GM12878 (cell line): ENCODE measurements around the gene DNAJC7. TPM values are rescaled to one million over a fixed set of nuclear protein-coding genes. Genes with fewer than 3 reads are reported as not detected.

Experiments
- ATAC-seq: fragments of 200-7000 bp; cut with Tn5 transposase; 3 replicates; pipeline ENCODE4 v1.9.1; 2020; ENCODE audit warnings: mild to moderate bottlenecking, moderate library complexity
- BruUV-seq: library from RNA; stranded (reverse); fragments of 400-500 nt; replicated peaks from 2 replicates; lab custom pipeline; 2021; lab: Mats Ljungman, UMichigan
- CTCF ChIA-PET: fragments of 300-600 bp; sonication (Branson Sonifier 250); formaldehyde crosslinking; extraction: SDS; loops from one replicate; lab custom pipeline; 2021; ENCODE audit warnings: inconsistent platforms; lab: Yijun Ruan, JAX
- POLR2A ChIA-PET: fragments of 350-600 bp; formaldehyde crosslinking; extraction: SDS; loops from one replicate; lab custom pipeline; 2021; ENCODE audit warnings: inconsistent platforms; lab: Charles Lee
- RAD21 ChIA-PET: fragments of 300-600 bp; sonication (Branson Sonifier 250); formaldehyde crosslinking; loops from one replicate; lab custom pipeline; 2023; ENCODE audit warnings: antibody characterized with exemption; ENCODE audit not compliant: unreplicated experiment; lab: Charles Lee
- SMC1A ChIA-PET: fragments of 300-600 bp; sonication (Branson Sonifier 250); formaldehyde crosslinking; loops from one replicate; lab custom pipeline; 2023; ENCODE audit not compliant: unreplicated experiment, uncharacterized antibody; lab: Charles Lee
- DNase-seq: peaks from one replicate; pipeline ENCODE4 v3.0.0-alpha.2; 2011; ENCODE audit warnings: low read depth, low spot score
- FAIRE-seq: peaks from 3 replicates; lab custom pipeline; 2011; peaks lifted over from hg19 to GRCh38; lab: Jason Lieb, UNC
- H2AFZ ChIP-seq: 2 replicates; pipeline ENCODE4 v1.6.0; 2011; ENCODE audit warnings: low read depth, low read length, control low read depth; ENCODE audit not compliant: control insufficient read depth
- H3K27ac ChIP-seq: 2 replicates; pipeline ENCODE4 v1.5.1; 2011; ENCODE audit warnings: control low read depth; ENCODE audit not compliant: control insufficient read depth, insufficient read depth
- H3K27me3 ChIP-seq, 2 experiments: replicated peaks in 1 of 2; 2 replicates each; pipeline versions ENCODE4 v1.6.0 to v1.6.1; 2011; ENCODE audit warnings: low read length in 1 of 2; ENCODE audit not compliant: control insufficient read depth in 2 of 2, insufficient read depth in 2 of 2
- H3K36me3 ChIP-seq, 2 experiments: 2 replicates each; pipeline ENCODE4 v1.5.1; 2011; ENCODE audit warnings: low read length in 1 of 2; ENCODE audit not compliant: control insufficient read depth in 2 of 2, insufficient read depth in 2 of 2
- H3K4me1 ChIP-seq: 2 replicates; pipeline ENCODE4 v1.6.1; 2011; ENCODE audit warnings: mild to moderate bottlenecking, low read length, moderate library complexity, mixed read lengths; ENCODE audit not compliant: control insufficient read depth, insufficient read depth
- H3K4me2 ChIP-seq: 2 replicates; pipeline ENCODE4 v1.6.0; 2011; ENCODE audit warnings: control low read depth; ENCODE audit not compliant: control insufficient read depth, insufficient read depth
- H3K4me3 ChIP-seq: fragments of 200-600 bp; sonication (generic); 2 replicates; pipeline ENCODE4 v1.5.1; 2016
- H3K79me2 ChIP-seq: 2 replicates; pipeline ENCODE4 v1.6.0; 2011; ENCODE audit warnings: low read length; ENCODE audit not compliant: control insufficient read depth, insufficient read depth
- H3K9ac ChIP-seq: 2 replicates; pipeline ENCODE4 v1.8.0; 2011; ENCODE audit warnings: low read length, control low read depth, mixed read lengths; ENCODE audit not compliant: control insufficient read depth, insufficient read depth
- H3K9me3 ChIP-seq: replicated peaks from 3 replicates; pipeline ENCODE4 v1.5.1; 2011; ENCODE audit warnings: mild to moderate bottlenecking, low read length; ENCODE audit not compliant: control insufficient read depth, insufficient read depth
- H4K20me1 ChIP-seq: 2 replicates; pipeline ENCODE4 v1.6.0; 2011; ENCODE audit not compliant: control insufficient read depth, insufficient read depth
- ASH2L ChIP-seq: fragments of 300-600, 200-600 bp; sonication (generic); IDR thresholded peaks from 2 replicates; pipeline ENCODE4 v1.6.1; 2017; ENCODE audit warnings: low read depth, mild to moderate bottlenecking, borderline replicate concordance
- CEBPB ChIP-seq, 2 experiments: fragments of 150-350 bp in 1 of 2; IDR thresholded peaks; 2 replicates each; pipeline ENCODE4 v1.6.1; 2012 to 2014; ENCODE audit warnings: low read depth in 2 of 2, low read length in 2 of 2, borderline replicate concordance in 1 of 2, inconsistent platforms in 1 of 2
- CHD2 ChIP-seq: IDR thresholded peaks from 2 replicates; pipeline ENCODE4 v1.6.1; 2011; ENCODE audit warnings: low read depth, low read length, improper control_type of control experiment, borderline replicate concordance
- FOXM1 ChIP-seq: IDR thresholded peaks from 2 replicates; pipeline ENCODE4 v1.6.1; 2012; ENCODE audit warnings: low read depth, mild to moderate bottlenecking, inconsistent platforms, low read length, moderate library complexity
- MTA3 ChIP-seq: IDR thresholded peaks from 2 replicates; pipeline ENCODE4 v1.6.1; 2012; ENCODE audit warnings: low read length, inconsistent platforms, borderline replicate concordance
- NR2F1 ChIP-seq: fragments of 450-650 bp; conservative IDR thresholded peaks from 2 replicates; pipeline ENCODE4 v1.6.1; 2017; ENCODE audit warnings: mild to moderate bottlenecking
- STAT3 ChIP-seq: IDR thresholded peaks from 2 replicates; pipeline ENCODE4 v1.6.1; 2011; ENCODE audit warnings: low read depth, low read length, improper control_type of control experiment
- ZNF24 ChIP-seq: fragments of 450-650 bp; IDR thresholded peaks from 2 replicates; pipeline ENCODE4 v1.6.1; 2017; ENCODE audit warnings: antibody characterized with exemption, mild to moderate bottlenecking
- WGBS: methylation state at CpG from one replicate; pipeline ENCODE4 v1.1.6; 2016; ENCODE audit warnings: low lambda C conversion rate; ENCODE audit not compliant: insufficient replicate concordance, insufficient coverage; ENCODE audit errors: missing lambda C conversion rate; 5-methylcytosine and 5-hydroxymethylcytosine counted together
- in situ Hi-C: fragments of 300-500 bp; cut with MboI; formaldehyde crosslinking; loops from 9 replicates; pipeline ENCODE4 v1.14.3; 2018; ENCODE audit warnings: mixed read lengths
- intact Hi-C: fragments of 100-400 bp; cut with micrococcal nuclease; formaldehyde crosslinking; loops from one replicate; pipeline ENCODE4 v1.14.2; 2022; ENCODE audit not compliant: unreplicated experiment
- polyA plus RNA-seq, 11 experiments: library from polyadenylated mRNA; depleted of rRNA in 4 of 11; unstranded in 6 of 11; stranded (reverse) in 5 of 11; fragments of >200 nt; fragmentation: Nextera tagmentation in 4 of 11; fragmentation: Illumina TruSeq in 1 of 11; extraction: Ambion mirVana in 4 of 11; extraction: Trizol in 1 of 11; gene quantifications; 1 replicate in 1 of 11; 2 replicates in 10 of 11; pipeline versions ENCODE4 v1.2.1 to v1.2.3, GENCODE V29; 2011 to 2016; ENCODE audit warnings: inconsistent platforms in 2 of 11, missing spikeins in 2 of 11, low read depth in 1 of 11
- total RNA-seq, 4 experiments: library from RNA; depleted of rRNA in 3 of 4; stranded (reverse); fragments of >200 nt in 3 of 4; fragmentation: Illumina TruSeq in 1 of 4; extraction: Trizol in 1 of 4; gene quantifications; 2 replicates each; pipeline versions ENCODE4 v1.2.1 to v1.2.3, GENCODE V29; 2013 to 2021
- TF ChIP-seq, protein P1 (sequence below): fragments of 450-650 bp; IDR thresholded peaks from 2 replicates; pipeline ENCODE4 v1.6.1; 2018; ENCODE audit warnings: borderline replicate concordance, mild to moderate bottlenecking; ENCODE audit not compliant: partially characterized antibody
- TF ChIP-seq, protein P2 (sequence below): fragments of 450-650 bp; formaldehyde crosslinking; IDR thresholded peaks from 2 replicates; pipeline ENCODE4 v1.5.0; 2022; ENCODE audit warnings: mild to moderate bottlenecking, missing genetic modification characterization

The DNAJC7 gene
- total and polyA plus RNA-seq, 10 of the 15 experiments (the other 5 are each of a cell fraction or from before 2014, with no cell fraction given), result 60.1 to 173 (median 94.9) TPM

DNA sequence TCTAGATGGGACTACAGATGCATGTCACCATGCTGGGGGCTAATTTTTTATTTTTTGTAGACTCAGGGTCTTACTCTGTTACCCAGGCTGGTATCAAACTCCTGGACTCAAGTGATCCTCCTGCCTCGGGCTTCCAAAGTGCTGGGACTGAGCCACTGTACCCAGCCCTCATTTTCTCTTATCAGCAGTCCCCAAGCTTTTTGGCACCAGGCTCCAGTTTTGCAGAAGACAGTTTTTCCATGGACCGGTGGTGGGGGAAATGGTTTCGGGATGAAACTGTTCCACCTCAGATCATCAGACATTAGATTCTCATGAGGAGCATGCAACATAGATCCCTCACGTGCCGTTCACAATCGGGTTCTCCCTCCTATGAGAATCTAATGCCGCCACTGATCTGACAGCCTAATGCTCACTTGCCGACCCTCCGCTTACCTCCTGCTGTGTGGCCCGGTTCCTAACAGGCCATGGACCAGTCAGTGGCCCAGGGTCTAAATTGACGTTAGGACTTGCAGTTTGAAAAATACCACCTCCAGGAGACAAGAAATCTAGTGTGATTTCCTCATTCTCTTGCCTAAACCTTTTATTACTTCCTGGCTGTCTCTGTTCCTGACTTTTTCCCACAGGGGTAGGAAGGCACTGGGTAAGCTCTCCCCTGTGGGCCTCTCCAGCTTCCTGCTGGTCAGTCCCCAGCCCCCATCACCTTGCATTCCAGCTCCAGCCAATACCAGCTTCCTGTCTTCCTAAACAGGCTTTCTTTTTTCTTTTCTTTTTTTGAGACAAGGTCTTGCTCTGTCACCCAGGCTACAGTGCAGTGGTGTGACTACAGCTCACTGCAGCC is 60.0 kb downstream of the DNAJC7 start:
- ChIA-PET CTCF (interaction anchor here (0.9 to 2.5 kb wide), 2 partner anchors 144 to 161 kb away, joined by 3 to 5 read pairs; no protein-coding TSS in a partner anchor), SMC1A (interaction anchor here (1.0 kb wide), 1 partner anchor 23 kb away, joined by 3 read pairs; no protein-coding TSS in a partner anchor), POLR2A (interaction anchor here (0.5 to 1.6 kb wide), 3 partner anchors 9 to 201 kb away, joined by 3 to 5 read pairs (median 3); partner anchors contain the start of genes CNP and ODAD4), RAD21 (no interaction called here)
- Histone ChIP-seq H4K20me1 (no peaks in the 10 kb centered on the region), H3K4me3 (no peak overlapping the region), H3K4me1 (no peaks in the 10 kb centered on the region), H3K27ac (no peak overlapping the region), H2AFZ (no peak overlapping the region), H3K27me3 (no peaks in the 10 kb centered on the region), H3K9ac (no peak overlapping the region), H3K79me2 (no peaks in the 10 kb centered on the region), H3K9me3 (no peaks in the 10 kb centered on the region), H3K4me2 (no peak overlapping the region), H3K36me3 (no peaks in the 10 kb centered on the region)
- WGBS, result 69% methylated on average over 11 of the region's 11 CpGs
- ATAC-seq (no peak), DNase-seq (no peak), FAIRE-seq (no peak)
- BruUV-seq, result no TSS peak
- TF ChIP-seq ASH2L (no peak), ZNF24 (no peak), NR2F1 (no peak)
- in situ Hi-C loops (no loop called here), intact Hi-C loops (no loop called here)

DNA sequence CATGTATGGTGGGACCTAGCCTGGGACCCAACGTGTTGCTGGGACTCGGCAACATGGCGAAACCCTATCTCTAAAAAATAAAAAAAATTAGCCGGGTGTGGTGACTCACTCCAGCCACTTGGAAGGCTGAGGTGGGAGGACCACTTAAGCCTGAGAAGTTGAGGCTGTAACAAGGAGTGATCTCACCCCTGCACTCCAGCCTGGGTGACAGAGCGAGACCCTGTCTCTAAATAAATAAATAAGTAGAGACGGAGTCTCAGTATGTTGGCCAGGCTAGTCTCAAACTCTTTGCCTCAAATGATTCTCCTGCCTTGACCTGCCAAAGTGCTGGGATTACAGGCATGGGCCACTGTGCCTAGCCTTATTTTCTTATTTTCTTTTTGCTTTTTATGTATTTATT is 60.7 kb downstream of the DNAJC7 start:
- ChIA-PET RAD21 (no interaction called here), POLR2A (interaction anchor here (0.7 kb wide), 1 partner anchor 231 kb away, joined by 6 read pairs; no protein-coding TSS in a partner anchor), SMC1A (no interaction called here), CTCF (no interaction called here)
- FAIRE-seq (no peak), DNase-seq (no peak), ATAC-seq (no peak)
- Histone ChIP-seq H3K4me1 (no peaks in the 10 kb centered on the region), H3K79me2 (no peaks in the 10 kb centered on the region), H3K36me3 (no peaks in the 10 kb centered on the region), H3K9me3 (no peaks in the 10 kb centered on the region), H3K27ac (no peak overlapping the region), H3K4me3 (no peak overlapping the region), H3K4me2 (no peak overlapping the region), H4K20me1 (no peaks in the 10 kb centered on the region), H3K27me3 (no peaks in the 10 kb centered on the region), H3K9ac (no peak overlapping the region), H2AFZ (no peak overlapping the region)
- WGBS, result 79% methylated on average over 6 of the region's 6 CpGs
- intact Hi-C loops (no loop called here), in situ Hi-C loops (no loop called here)
- no TSS peak for BruUV-seq
- TF ChIP-seq, protein P1, sequence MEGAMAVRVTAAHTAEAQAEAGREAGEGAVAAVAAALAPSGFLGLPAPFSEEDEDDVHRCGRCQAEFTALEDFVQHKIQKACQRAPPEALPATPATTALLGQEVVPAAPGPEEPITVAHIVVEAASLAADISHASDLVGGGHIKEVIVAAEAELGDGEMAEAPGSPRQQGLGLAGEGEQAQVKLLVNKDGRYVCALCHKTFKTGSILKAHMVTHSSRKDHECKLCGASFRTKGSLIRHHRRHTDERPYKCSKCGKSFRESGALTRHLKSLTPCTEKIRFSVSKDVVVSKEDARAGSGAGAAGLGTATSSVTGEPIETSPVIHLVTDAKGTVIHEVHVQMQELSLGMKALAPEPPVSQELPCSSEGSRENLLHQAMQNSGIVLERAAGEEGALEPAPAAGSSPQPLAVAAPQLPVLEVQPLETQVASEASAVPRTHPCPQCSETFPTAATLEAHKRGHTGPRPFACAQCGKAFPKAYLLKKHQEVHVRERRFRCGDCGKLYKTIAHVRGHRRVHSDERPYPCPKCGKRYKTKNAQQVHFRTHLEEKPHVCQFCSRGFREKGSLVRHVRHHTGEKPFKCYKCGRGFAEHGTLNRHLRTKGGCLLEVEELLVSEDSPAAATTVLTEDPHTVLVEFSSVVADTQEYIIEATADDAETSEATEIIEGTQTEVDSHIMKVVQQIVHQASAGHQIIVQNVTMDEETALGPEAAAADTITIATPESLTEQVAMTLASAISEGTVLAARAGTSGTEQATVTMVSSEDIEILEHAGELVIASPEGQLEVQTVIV, result no peak
- TF ChIP-seq CEBPB (IDR thresholded peaks at IDR 0.05; ENCODE audit: borderline replicate concordance in 1 of 2, low read depth in 2 of 2, low read length in 2 of 2) (no peak), FOXM1 (no peak), MTA3 (no peak), CHD2 (no peak), STAT3 (no peak)
- TF ChIP-seq, protein P2, sequence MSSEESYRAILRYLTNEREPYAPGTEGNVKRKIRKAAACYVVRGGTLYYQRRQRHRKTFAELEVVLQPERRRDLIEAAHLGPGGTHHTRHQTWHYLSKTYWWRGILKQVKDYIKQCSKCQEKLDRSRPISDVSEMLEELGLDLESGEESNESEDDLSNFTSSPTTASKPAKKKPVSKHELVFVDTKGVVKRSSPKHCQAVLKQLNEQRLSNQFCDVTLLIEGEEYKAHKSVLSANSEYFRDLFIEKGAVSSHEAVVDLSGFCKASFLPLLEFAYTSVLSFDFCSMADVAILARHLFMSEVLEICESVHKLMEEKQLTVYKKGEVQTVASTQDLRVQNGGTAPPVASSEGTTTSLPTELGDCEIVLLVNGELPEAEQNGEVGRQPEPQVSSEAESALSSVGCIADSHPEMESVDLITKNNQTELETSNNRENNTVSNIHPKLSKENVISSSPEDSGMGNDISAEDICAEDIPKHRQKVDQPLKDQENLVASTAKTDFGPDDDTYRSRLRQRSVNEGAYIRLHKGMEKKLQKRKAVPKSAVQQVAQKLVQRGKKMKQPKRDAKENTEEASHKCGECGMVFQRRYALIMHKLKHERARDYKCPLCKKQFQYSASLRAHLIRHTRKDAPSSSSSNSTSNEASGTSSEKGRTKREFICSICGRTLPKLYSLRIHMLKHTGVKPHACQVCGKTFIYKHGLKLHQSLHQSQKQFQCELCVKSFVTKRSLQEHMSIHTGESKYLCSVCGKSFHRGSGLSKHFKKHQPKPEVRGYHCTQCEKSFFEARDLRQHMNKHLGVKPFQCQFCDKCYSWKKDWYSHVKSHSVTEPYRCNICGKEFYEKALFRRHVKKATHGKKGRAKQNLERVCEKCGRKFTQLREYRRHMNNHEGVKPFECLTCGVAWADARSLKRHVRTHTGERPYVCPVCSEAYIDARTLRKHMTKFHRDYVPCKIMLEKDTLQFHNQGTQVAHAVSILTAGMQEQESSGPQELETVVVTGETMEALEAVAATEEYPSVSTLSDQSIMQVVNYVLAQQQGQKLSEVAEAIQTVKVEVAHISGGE (CRISPR knock-in tag), result no peak
